HG02970 (cell line): Measurements from ENCODE around the gene PCDHA13.
"Not testable (repeated sequence)": the region's sequence is repeated elsewhere in the genome, so short reads cannot be mapped to it uniquely, and the experiment has no call there.

Source experiments
- ATAC-seq: cut with Tn5 transposase; IDR thresholded peaks from one replicate; pipeline ENCODE4 v1.9.1; 2021; ENCODE audit warnings: mild to moderate bottlenecking, moderate library complexity, moderate number of reproducible peaks; ENCODE audit not compliant: unreplicated experiment, low FRiP score

PCDHA13 gene

GRCh38 chr5:140881889-140882590, at the start of gene PCDHA13:
Gene PCDHA13 (plus strand): TSS chr5:140882124. CDS start chr5:140882269, 145 bp downstream.
- no peak for ATAC-seq

GRCh38 chr5:140833993-140834392, 47.9 kb upstream of the PCDHA13 start, which contains the start of gene PCDHA7:
Gene PCDHA7 (plus strand): TSS chr5:140834269. CDS start chr5:140834384, 115 bp downstream.
- no peak for ATAC-seq

GRCh38 chr5:140834439-140835008, 47.4 kb upstream of the PCDHA13 start:
- not testable (repeated sequence) for ATAC-seq

GRCh38 chr5:140835622-140836510, 46.1 kb upstream of the PCDHA13 start:
- no peak for ATAC-seq

- ATAC-seq, result no peak
These were observed 40.7 kb upstream of the PCDHA13 start, which contains the start of gene PCDHA8 for GRCh38 chr5:140840978-140841962. Gene PCDHA8 (plus strand): TSS chr5:140841187. CDS start chr5:140841322, 135 bp downstream.

GRCh38 chr5:140842798-140843733, 38.9 kb upstream of the PCDHA13 start:
- ATAC-seq, result no peak

GRCh38 chr5:140848139-140849102, 33.5 kb upstream of the PCDHA13 start, which contains the start of gene PCDHA9:
Gene PCDHA9 (plus strand): TSS chr5:140848382. CDS start chr5:140848496, 114 bp downstream.
- ATAC-seq, result not testable (repeated sequence)

- not testable (repeated sequence) for ATAC-seq
These were observed 31.9 kb upstream of the PCDHA13 start for GRCh38 chr5:140849831-140850634.

- ATAC-seq, result no peak
These were observed 25.9 kb upstream of the PCDHA13 start, which contains the start of gene PCDHA10 for GRCh38 chr5:140855772-140856674. Gene PCDHA10 (plus strand): TSS chr5:140855897. CDS start chr5:140856049, 152 bp downstream.

- no peak for ATAC-seq
These were observed 24.5 kb upstream of the PCDHA13 start for GRCh38 chr5:140857177-140857986.

- ATAC-seq, result no peak
These were observed 24.0 kb upstream of the PCDHA13 start for GRCh38 chr5:140857987-140858240.

GRCh38 chr5:140862441-140863295, 19.3 kb upstream of the PCDHA13 start:
- ATAC-seq, result no peak

GRCh38 chr5:140868721-140869554, 13.0 kb upstream of the PCDHA13 start, which contains the start of gene PCDHA11:
Gene PCDHA11 (plus strand): TSS chr5:140868957. CDS start chr5:140869104, 147 bp downstream.
- no peak for ATAC-seq
